Erythroblast (primary cell): Measurements from ENCODE around the gene SURF6.
"Not testable (repeated sequence)": the region's sequence is repeated elsewhere in the genome, so short reads cannot be mapped to it uniquely, and the experiment has no call there.

Experiments
- DNase-seq, 2 experiments: peaks; one replicate each; lab custom pipeline; 2025; lab: John Stamatoyannopoulos, UW
- GATA1 ChIP-seq: IDR thresholded peaks from 2 replicates; pipeline ENCODE4 v1.6.1; 2011; ENCODE audit warnings: low read depth, mild to moderate bottlenecking, control low read depth, low read length, moderate library complexity
- POLR2A ChIP-seq: IDR thresholded peaks from 2 replicates; pipeline ENCODE4 v1.6.1; 2011; ENCODE audit warnings: mild to moderate bottlenecking, low read length

SURF6 gene

DNA sequence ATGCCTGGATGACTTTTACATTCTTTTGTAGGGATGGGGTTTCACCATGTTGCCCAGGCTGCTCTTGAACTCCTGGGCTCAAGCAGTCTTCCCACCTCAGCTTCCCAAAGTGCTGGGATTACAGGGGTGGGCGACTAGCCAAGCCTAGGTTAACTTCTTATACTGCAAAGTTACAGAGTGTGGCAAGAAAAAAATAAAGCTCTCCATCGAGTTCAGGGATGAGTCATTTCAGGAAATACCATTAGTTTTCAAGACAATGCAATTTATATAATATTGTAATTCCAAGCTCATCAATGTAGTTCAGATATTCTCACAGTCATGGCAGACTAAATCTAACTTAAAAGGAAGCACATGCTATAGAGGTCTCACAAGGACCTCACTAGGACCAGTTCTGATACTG, 49.5 kb downstream of the SURF6 start:
- DNase-seq = no peak
- TF ChIP-seq POLR2A (no peak), GATA1 (no peak)

DNA sequence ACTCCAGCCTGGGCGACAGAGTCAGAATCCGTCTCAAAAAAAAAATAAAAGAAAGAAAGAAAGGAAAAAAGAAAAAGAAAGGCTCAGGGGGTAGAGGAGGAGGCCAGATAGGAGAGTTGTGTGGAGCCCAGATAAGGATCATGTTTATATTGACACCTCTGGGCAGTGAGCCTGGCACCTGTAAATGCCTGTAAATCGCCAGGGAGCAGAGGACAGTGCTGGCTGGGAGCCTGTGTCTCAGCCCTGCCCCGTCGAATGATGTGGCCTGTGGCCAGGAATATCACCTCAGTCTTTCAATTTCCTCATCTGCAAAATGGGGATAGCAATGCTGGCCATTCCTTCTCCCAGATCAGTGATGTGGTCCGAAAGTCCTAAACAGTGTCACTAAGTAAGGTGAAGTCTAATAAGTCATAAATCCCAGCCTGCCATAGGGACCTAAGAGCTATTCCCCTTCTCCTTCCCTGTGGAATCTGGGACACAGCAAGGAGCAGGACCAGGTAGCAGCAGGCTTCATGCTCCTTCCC, 50.7 kb downstream of the SURF6 start:
- TF ChIP-seq GATA1 (no peak), POLR2A (no peak)
- no peak for DNase-seq

DNA sequence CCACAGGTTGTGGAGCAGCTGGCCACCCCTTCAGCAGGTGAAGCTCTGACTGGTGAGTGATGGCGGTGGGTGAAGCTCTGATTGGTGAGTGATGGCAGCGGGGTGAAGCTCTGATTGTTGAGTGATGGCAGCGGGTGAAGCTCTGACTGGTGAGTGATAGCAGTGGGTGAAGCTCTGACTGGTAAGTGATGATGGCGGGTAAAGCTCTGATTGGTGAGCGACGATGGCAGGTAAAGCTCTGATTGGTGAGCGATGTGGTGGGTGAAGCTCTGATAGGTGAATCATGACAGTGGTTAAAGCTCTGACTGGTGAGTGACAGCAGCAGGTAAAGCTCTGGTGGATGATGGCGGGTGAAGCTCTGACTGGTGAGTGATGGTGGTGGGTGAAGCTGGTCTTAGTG, 51.6 kb downstream of the SURF6 start:
- DNase-seq = no peak
- TF ChIP-seq GATA1 (no peak), POLR2A (no peak)

DNA sequence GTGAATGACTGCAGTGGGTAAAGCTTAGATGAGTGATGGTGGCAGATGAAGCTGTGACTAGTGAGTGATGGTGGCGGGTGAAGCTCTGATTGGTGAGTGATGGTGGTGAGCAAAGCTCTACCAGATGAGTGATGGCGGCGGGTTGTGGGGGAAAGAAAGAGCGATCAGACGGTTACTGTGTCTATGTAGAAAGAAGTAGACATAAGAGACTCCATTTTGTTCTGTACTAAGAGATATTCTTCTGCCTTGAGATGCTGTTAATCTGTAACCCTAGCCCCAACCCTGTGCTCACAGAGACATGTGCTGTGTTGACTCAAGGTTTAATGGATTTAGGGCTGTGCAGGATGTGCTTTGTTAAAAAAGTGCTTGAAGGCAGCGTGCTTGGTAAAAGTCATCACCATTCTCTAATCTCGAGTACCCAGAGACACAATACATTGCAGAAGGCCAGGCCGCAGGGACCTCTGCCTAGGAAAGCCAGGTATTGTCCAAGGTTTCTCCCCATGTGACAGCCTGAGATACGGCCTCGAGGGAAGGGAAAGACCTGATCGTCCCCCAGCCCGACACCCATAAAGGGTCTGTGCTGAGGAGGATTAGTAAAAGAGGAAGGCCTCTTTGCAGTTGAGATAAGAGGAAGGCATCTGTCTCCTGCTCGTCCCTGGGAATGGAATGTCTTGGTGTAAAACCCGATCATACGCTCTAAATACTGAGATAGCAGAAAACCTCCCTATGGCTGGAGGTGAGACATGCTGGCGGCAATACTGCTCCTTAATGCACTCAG, 52.5 kb downstream of the SURF6 start:
- DNase-seq = not testable (repeated sequence)

DNA sequence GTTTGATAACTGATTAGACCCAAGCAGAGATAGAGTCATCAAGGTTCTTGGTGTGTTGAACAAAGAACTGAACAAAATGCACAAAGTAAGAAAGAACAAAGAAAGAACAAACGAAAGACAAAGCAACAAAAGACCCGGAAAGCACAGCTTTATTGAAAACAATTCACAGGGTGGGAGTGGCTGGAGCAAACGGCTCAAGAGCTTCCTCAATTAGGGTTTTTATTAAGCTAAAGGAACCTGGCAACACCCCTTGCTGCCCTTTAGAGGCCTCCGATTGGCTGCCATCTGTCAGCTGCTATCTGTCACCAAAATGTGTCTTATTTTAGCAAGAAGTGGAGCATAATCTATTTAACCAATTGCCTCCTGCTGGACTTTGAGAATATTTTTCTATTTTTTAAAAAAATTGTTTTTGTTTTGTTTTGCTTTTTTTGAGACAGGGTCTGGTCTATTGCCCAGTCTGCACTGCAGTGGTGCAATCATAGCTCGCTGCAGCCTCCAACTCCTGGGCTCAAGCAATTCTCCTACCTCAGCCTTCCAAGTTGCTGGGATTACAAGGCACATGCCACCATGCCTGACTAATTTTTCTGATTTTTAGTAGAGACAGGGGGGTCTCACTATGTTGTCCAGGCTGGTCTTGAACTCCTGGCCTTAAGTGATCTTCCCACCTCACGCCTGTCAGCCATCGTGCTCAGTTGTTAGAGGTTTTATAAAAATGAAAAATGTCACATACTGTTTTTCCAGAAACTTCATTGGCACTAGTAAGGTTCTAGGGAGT, 53.3 kb downstream of the SURF6 start:
- TF ChIP-seq GATA1 (no peak), POLR2A (no peak)
- peak; percentile 23 to 50 for DNase-seq

DNA sequence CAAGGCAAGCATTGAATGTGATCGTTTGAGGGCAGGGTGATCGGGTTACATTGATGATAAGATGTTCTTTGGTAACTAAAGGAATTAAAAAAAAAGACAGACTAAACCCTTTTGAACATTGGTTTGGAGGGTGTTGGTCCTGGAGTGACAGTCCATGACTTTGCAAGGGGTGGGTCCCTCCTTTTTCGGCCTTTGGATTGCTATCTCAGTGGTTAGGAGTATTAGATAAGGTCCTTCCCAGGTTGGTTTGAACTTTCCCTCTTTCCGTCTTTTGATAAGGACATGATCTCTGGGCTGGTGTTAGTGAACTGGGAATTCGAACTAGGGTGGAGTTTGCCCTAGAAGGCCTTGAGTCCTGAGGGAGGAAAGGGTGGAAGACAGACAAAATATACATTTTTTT, 55.6 kb downstream of the SURF6 start:
- no peak for TF ChIP-seq POLR2A
- DNase-seq = no peak
